HEK293 (cell line): Measurements from ENCODE around the gene ASAP2.

Source experiments
- ATF2 ChIP-seq: fragments of 450-650 bp; formaldehyde crosslinking; IDR thresholded peaks from 2 replicates; pipeline ENCODE4 v1.5.1; 2016; ENCODE audit warnings: missing biosample characterization, missing genetic modification characterization, low read depth
- CTCF ChIP-seq: fragments of 450-650 bp; formaldehyde crosslinking; IDR thresholded peaks from 2 replicates; pipeline ENCODE4 v1.5.1; 2016; ENCODE audit warnings: missing biosample characterization, missing genetic modification characterization
- KLF10 ChIP-seq: fragments of 450-650 bp; IDR thresholded peaks from 2 replicates; pipeline ENCODE4 v1.5.1; 2018; ENCODE audit warnings: missing biosample characterization, mild to moderate bottlenecking, missing genetic modification characterization
- KLF17 ChIP-seq: fragments of 450-650 bp; formaldehyde crosslinking; IDR thresholded peaks from 2 replicates; pipeline ENCODE4 v1.5.1; 2016; ENCODE audit warnings: missing biosample characterization, missing genetic modification characterization
- PATZ1 ChIP-seq: fragments of 450-650 bp; formaldehyde crosslinking; IDR thresholded peaks from 2 replicates; pipeline ENCODE4 v1.5.1; 2016; ENCODE audit warnings: missing biosample characterization, missing genetic modification characterization
- ZNF18 ChIP-seq: fragments of 450-650 bp; formaldehyde crosslinking; IDR thresholded peaks from 2 replicates; pipeline ENCODE4 v1.5.1; 2016; ENCODE audit warnings: missing biosample characterization, missing genetic modification characterization

GRCh38 chr2:9400268-9401058, 193.9 kb downstream of the ASAP2 start:
- TF ChIP-seq KLF10 (tag by site-specific recombination) (no peak), ZNF18 (tag by site-specific recombination) (no peak), ATF2 (no peak), PATZ1 (no peak), KLF17 (tag by site-specific recombination) (no peak), CTCF (tag by site-specific recombination) (no peak)
